A549 treated with RU486 at 1 μM for 4 hours (cell line): Measurements from ENCODE around the gene TGFB2. TPM values are rescaled to one million over a fixed set of nuclear protein-coding genes. Genes with fewer than 3 reads are reported as not detected.

Experiments
- total RNA-seq: library from RNA; stranded (reverse); fragments of 200-300 nt; extraction: Qiagen RNA extraction; gene quantifications from 5 replicates; pipeline ENCODE4 v1.2.3, GENCODE V29; 2022; ENCODE audit warnings: low read depth

TGFB2 gene
- total RNA-seq, result 22.2 to 28.2 TPM (median 23.6 TPM) in 5 replicates

GRCh38 chr1:218344814-218345672, at the start of gene TGFB2:
Gene TGFB2 (plus strand): TSS chr1:218345336. CDS start chr1:218346702, 1,366 bp downstream.

Other genes with a start within 250 kb of the TGFB2 start
- 25.6 to 29.5 TPM (median 29.3 TPM) in 5 replicates for gene RRP15, start 60.0 kb upstream of the TGFB2 start, total RNA-seq